ENCODE measurements around the gene PRAME. TPM values are rescaled to one million over a fixed set of nuclear protein-coding genes. Genes with fewer than 3 reads are reported as not detected.

Gene PRAME
- total RNA-seq, 1 experiment from 2014 or later = 68.4 TPM

DNA sequence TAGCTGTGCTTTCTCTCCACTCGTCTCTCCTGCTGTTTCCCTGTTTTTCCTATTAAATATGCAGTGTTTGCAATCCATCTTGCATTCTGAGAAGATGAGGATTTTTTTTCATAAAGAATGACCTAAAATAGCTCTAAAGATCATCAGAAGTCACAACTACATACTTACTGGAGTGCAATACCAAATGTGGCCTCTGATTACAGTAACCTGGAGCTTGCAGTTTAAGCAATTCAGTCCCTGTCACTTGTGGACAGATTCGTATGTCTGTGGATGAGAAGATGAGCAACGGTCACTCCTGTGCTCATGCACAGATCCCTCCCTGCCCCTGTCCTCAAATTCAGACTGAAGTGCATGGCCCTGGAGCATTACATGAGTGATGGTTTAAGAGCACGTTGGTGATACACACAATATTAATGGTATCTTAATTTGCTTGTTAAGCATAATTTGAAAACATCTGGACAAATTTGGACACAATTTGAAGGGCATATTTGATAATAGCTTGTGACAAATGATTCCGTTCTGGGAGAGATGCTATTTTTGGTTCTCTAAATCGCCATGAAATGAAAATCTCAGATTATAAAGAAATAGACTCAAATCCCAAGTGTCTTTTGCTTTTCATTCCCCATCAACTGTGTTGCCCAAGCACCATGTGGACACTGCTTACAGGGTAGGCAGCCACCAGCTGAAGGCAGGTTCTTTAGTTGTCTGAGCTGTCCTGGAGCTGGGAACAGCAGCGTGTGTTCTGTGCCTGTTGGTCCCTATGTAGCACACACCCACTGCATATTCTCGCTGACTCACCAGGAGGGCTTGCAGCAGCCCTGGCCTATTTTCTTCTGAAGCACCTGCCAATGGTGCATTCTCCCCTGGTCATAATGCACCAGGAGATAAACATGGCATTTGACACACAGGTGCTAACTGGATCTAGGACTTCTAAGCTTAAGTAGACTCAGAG is 32.6 kb upstream of the PRAME start:
- H3K27ac ChIP-seq (ENCODE audit: low read length) = no peak overlapping the region
- ATAC-seq (no peak), DNase-seq (ENCODE audit: low read depth, low spot score) (no peak)
- no peaks in the 10 kb centered on the region for H3K9me3 ChIP-seq (ENCODE audit: control insufficient read depth, insufficient read depth, low read depth, low read length)
- no peak overlapping the region for H3K4me3 ChIP-seq (ENCODE audit: low read depth in 2 of 2, low read length in 2 of 2)
- in situ Hi-C loops (cut with HindIII; ENCODE audit: low pct_unique_long_range_greater_than_20kb, low sequenced_read_pairs) = no loop called here
- H3K27me3 ChIP-seq (ENCODE audit: control insufficient read depth, insufficient read depth, low read length) = no peaks in the 10 kb centered on the region
- ChIA-PET CTCF (interaction anchor here (1.2 kb wide), 1 partner anchor 15 kb away, joined by 4 read pairs; no protein-coding TSS in a partner anchor), POLR2A (no interaction called here)
- no peaks in the 10 kb centered on the region for H3K36me3 ChIP-seq (ENCODE audit: control insufficient read depth, insufficient read depth, low read length)
- no TSS peak for BruUV-seq (replicated peaks)
- TF ChIP-seq SIN3A (IDR thresholded peaks at IDR 0.05; ENCODE audit: borderline replicate concordance, insufficient read depth, low read depth, low read length) (no peak), POLR2AphosphoS5 (IDR thresholded peaks at IDR 0.05; ENCODE audit: low read depth, low read length) (no peak), TCF7L2 (IDR thresholded peaks at IDR 0.05; ENCODE audit: low read depth, low read length) (no peak)
- TF ChIP-seq, protein P1, sequence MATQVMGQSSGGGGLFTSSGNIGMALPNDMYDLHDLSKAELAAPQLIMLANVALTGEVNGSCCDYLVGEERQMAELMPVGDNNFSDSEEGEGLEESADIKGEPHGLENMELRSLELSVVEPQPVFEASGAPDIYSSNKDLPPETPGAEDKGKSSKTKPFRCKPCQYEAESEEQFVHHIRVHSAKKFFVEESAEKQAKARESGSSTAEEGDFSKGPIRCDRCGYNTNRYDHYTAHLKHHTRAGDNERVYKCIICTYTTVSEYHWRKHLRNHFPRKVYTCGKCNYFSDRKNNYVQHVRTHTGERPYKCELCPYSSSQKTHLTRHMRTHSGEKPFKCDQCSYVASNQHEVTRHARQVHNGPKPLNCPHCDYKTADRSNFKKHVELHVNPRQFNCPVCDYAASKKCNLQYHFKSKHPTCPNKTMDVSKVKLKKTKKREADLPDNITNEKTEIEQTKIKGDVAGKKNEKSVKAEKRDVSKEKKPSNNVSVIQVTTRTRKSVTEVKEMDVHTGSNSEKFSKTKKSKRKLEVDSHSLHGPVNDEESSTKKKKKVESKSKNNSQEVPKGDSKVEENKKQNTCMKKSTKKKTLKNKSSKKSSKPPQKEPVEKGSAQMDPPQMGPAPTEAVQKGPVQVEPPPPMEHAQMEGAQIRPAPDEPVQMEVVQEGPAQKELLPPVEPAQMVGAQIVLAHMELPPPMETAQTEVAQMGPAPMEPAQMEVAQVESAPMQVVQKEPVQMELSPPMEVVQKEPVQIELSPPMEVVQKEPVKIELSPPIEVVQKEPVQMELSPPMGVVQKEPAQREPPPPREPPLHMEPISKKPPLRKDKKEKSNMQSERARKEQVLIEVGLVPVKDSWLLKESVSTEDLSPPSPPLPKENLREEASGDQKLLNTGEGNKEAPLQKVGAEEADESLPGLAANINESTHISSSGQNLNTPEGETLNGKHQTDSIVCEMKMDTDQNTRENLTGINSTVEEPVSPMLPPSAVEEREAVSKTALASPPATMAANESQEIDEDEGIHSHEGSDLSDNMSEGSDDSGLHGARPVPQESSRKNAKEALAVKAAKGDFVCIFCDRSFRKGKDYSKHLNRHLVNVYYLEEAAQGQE (IDR thresholded peaks at IDR 0.05; ENCODE audit: insufficient read depth in 1 of 2, low read depth in 2 of 2, low read length in 1 of 2) = no peak
- TF ChIP-seq, protein P2, sequence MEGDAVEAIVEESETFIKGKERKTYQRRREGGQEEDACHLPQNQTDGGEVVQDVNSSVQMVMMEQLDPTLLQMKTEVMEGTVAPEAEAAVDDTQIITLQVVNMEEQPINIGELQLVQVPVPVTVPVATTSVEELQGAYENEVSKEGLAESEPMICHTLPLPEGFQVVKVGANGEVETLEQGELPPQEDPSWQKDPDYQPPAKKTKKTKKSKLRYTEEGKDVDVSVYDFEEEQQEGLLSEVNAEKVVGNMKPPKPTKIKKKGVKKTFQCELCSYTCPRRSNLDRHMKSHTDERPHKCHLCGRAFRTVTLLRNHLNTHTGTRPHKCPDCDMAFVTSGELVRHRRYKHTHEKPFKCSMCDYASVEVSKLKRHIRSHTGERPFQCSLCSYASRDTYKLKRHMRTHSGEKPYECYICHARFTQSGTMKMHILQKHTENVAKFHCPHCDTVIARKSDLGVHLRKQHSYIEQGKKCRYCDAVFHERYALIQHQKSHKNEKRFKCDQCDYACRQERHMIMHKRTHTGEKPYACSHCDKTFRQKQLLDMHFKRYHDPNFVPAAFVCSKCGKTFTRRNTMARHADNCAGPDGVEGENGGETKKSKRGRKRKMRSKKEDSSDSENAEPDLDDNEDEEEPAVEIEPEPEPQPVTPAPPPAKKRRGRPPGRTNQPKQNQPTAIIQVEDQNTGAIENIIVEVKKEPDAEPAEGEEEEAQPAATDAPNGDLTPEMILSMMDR (IDR thresholded peaks at IDR 0.05) = peak; percentile 11; the same call in 1 of the 2 replicates
- intact Hi-C loops (cut with micrococcal nuclease; ENCODE audit: unreplicated experiment) = loop anchor here (10.0 kb wide), 1 partner anchor 127 kb away; no protein-coding TSS in a partner anchor
- H3K4me1 ChIP-seq (ENCODE audit: control insufficient read depth, insufficient read depth, low read length) = no peaks in the 10 kb centered on the region

DNA sequence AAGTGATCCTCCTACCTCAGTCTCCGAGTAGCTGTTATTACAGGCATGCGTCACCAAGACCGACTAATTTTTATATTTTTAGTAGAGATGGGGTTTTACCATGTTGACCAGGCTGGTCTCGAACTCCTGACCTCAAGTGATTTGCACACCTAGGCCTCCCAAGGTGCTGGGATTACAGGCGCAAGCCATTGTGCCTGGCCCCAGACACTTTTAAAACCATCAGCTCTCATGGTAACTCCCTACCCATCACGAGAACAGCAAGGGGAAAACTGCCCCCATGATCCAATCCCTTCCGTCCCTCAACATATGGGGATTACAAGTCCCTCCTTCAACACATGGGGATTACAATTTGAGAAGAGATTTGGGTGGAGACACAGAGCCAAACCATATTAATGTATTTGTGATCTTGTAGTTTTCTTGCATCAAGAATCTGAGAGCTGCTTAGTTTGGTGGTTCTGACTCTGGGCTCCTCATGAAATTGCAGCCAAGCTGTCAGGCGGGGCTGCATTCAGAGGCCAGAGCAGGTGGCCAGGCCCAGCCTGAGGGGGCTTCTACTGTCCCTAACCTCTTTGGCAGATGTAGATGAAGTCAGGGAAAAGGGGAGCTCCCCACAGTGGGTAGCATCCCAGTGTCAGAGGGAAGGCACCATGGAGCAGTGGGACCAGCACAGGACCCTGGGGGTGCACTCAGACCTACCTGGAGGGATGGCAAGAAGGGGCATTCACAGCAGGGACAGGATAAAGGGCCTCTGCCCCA is 31.2 kb upstream of the PRAME start:
- TF ChIP-seq TCF7L2 (IDR thresholded peaks at IDR 0.05; ENCODE audit: low read depth, low read length) (no peak), POLR2AphosphoS5 (IDR thresholded peaks at IDR 0.05; ENCODE audit: low read depth, low read length) (no peak), SIN3A (IDR thresholded peaks at IDR 0.05; ENCODE audit: borderline replicate concordance, insufficient read depth, low read depth, low read length) (no peak)
- TF ChIP-seq, protein P1 (IDR thresholded peaks at IDR 0.05; ENCODE audit: insufficient read depth in 1 of 2, low read depth in 2 of 2, low read length in 1 of 2) = no peak
- TF ChIP-seq, protein P2 (IDR thresholded peaks at IDR 0.05) = no peak
- Histone ChIP-seq H3K36me3 (ENCODE audit: control insufficient read depth, insufficient read depth, low read length) (no peaks in the 10 kb centered on the region), H3K4me3 (ENCODE audit: low read depth in 2 of 2, low read length in 2 of 2) (no peak overlapping the region), H3K27ac (ENCODE audit: low read length) (no peak overlapping the region), H3K9me3 (ENCODE audit: control insufficient read depth, insufficient read depth, low read depth, low read length) (no peaks in the 10 kb centered on the region), H3K4me1 (ENCODE audit: control insufficient read depth, insufficient read depth, low read length) (no peaks in the 10 kb centered on the region), H3K27me3 (ENCODE audit: control insufficient read depth, insufficient read depth, low read length) (peaks cover 2% of the 10 kb centered on the region; the same call in 1 of the 2 replicates)
- intact Hi-C loops (cut with micrococcal nuclease; ENCODE audit: unreplicated experiment) (loop anchor here (10.0 kb wide), 1 partner anchor 126 kb away; no protein-coding TSS in a partner anchor), in situ Hi-C loops (cut with HindIII; ENCODE audit: low pct_unique_long_range_greater_than_20kb, low sequenced_read_pairs) (no loop called here)
- ATAC-seq (no peak), DNase-seq (ENCODE audit: low read depth, low spot score) (no peak)
- ChIA-PET CTCF (interaction anchor here (1.2 kb wide), 1 partner anchor 14 kb away, joined by 4 read pairs; no protein-coding TSS in a partner anchor), POLR2A (no interaction called here)
- BruUV-seq (replicated peaks) = no TSS peak

Measured in Panc1 (cell line).